ENCODE results near the gene HTR1B. TPM values are rescaled to one million over a fixed set of nuclear protein-coding genes. Genes with fewer than 3 reads are reported as not detected.
A peak's percentile ranks its signal among the peaks of the same experiment; 100 is the strongest.

The HTR1B gene
- total RNA-seq, 1 experiment from 2014 or later, result 2.7 TPM

DNA sequence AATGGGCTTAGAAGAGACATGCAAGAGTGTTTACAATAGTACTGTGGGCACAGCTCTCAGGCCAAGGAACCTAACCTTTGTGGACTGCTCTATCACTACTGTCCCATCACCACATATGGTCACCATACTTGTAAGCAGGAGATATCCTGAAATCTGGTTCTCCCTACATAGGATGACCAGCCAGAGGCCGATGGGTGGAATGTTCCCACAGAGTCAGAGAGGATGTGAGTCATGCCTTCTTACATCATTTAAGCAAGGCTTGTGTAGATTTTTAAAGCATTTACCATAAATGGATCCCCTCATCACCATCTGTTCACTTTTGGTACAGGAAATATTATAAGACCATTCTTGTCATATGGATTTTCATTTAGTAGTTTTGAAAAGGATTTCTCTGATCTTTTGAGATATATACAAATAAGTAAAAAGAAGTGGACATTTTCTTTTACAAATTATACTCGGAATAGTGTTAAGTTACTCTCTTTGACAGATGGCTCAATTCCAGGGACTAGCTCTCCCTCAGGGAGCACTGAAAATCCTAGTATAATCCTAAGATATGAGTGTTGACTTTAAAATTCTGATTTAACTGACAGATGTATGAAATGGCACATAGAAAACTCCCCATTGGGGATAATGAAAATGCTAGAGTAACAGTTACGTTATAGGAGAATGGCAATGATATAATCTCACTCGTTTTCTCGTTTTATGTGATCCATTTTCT, 6.6 kb downstream of the HTR1B start:
- DNase-seq (ENCODE audit: extremely low read depth, low read depth), result peak; percentile 83

DNA sequence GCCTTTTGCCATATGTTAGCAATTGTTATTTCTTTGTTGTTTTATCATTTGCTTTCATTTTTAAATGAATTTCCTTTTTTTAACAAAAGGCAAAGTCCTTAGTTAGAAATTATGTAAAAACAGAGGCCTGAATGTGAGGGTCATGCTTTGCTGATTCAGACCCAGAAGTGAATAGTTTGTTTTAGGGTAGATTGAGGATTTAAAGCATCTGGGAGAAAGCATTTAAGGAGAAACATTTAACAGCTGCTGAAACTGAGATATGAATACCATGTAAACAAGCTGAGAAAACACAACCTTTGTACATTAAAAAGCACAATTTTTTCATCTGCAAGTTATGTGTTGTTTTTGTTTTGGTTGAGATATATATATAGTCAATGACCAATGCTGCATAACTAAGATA, 8.0 kb downstream of the HTR1B start:
- no peak for DNase-seq (ENCODE audit: extremely low read depth, low read depth)

DNA sequence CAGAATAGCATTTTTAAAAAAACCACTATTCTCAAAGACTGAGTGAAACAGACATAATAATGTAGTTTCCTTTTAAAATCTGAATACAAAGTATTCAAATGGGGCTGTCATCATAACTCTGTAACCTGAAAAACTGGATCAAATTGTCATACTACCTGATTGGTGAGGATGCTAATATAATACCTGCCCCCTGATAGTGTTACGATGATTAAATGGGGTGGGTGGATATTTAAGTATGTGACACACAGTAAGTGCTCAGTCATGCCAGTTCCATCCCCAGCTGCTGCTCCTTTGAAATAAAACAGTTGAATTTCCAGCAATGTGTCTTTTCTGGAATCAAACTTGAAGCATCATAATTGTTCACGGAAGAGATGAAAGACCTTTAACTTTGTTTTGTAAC, 8.9 kb downstream of the HTR1B start:
- DNase-seq (ENCODE audit: extremely low read depth, low read depth), result no peak

DNA sequence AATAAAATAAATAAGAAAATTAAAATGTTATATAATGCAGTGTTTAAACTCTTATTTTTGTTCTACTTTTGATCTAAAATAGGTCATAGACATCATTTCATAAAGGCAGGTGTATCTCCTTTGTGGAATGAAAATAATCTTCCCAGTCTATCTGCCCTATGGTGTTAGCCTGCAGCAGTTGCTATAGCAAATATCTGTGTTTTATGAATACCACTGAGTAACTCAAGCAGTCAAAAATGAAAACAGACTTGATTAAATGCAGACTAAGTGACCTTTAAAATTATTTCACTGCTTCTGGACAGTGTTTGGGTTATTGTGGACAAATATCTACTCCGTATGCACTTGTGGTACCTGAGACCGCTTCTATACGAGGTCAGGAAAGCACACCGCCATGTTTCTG, 11.8 kb downstream of the HTR1B start:
- no peak for DNase-seq (ENCODE audit: extremely low read depth, low read depth)

DNA sequence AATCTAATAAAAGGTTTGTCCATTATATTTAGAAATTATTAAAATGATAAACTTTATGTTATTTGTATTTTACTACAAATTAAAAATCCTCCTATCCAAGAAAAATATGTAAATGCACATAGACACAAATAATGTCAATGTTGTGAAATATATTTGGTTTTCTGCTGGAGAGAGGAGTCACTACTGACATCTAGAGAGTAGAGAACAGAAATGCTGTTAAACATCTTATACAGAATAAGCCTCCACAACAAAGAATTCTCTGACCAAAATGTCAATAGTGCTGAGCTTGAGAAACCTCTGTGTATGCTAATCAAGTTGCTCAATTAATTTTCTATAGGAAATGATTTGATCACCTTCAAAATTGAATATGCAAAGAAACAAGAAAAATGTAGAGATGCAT, 12.4 kb downstream of the HTR1B start:
- no peak for DNase-seq (ENCODE audit: extremely low read depth, low read depth)

DNA sequence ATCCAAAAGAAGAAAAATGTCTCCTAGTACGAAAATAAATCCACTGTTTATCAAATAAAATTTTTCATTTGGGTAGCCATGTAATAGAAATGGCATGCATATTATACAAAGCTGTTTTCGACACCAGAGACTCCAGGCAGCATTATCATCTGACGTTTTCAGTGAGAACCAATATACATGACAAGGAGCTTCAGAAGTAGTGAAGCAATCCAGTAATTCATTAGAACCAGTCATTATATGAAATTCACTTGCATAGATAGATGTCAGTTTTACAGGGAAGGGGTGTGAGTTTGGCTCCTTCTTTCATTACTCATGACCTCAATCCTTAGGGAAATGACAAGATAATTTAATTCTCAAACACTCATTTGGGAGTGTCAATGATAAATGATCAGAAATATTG, 14.7 kb downstream of the HTR1B start:
- no peak for DNase-seq (ENCODE audit: extremely low read depth, low read depth)

DNA sequence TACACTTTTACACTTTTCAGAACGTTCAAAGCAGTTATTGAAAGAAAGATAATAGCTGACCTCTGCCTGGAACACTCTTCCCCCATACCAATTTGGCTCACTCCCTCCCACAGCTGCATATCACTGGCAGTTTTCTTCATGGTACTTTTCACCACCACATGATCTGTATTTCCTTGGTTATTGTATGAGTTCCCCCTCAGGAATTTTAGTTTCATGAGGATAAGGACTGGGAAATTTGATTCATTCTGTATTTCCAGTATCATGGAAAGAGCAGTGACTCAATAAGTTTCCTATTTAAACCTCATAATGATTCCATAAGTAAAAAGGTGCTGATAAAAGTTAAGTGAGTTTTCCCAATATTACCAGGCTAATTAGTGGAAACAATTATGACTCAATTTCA, 16.0 kb downstream of the HTR1B start:
- DNase-seq (ENCODE audit: extremely low read depth, low read depth), result no peak

DNA sequence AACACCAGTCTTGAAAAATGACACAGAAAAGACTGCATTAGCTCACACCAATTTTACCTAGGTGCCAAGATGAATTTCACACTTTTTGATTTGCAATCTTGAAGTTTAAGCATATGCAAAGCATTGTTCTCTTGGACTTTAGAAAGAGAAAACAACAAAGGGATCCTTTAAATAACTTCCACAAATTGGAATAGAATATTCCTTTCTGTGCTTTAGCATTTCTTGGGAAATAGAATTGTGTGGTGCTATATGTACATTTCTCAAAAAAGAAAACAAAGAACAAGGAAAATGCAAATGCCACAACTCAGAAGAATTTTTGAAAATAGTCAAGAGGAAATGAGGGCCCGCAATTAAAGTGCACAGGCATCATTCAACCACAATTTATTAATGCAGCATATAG, 17.0 kb downstream of the HTR1B start:
- DNase-seq (ENCODE audit: extremely low read depth, low read depth), result no peak

DNA sequence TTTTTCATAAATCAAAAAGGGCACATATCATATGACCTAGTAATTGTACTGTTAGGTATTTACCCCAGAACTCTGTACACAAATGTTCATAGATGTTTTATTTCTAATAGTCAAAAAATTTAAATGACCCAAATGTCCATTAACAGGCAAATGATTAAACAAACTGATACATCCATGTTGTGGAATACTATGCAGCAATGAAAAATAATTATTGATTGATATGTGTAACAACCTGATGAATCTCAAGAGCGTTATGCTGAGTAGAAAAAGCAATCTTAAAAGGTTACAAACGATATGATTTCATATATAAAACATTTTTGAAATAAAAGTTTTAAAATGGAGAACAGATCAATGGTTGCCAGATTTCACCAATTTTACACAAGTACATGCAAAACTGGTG, 18.1 kb downstream of the HTR1B start:
- no peak for DNase-seq (ENCODE audit: extremely low read depth, low read depth)

DNA sequence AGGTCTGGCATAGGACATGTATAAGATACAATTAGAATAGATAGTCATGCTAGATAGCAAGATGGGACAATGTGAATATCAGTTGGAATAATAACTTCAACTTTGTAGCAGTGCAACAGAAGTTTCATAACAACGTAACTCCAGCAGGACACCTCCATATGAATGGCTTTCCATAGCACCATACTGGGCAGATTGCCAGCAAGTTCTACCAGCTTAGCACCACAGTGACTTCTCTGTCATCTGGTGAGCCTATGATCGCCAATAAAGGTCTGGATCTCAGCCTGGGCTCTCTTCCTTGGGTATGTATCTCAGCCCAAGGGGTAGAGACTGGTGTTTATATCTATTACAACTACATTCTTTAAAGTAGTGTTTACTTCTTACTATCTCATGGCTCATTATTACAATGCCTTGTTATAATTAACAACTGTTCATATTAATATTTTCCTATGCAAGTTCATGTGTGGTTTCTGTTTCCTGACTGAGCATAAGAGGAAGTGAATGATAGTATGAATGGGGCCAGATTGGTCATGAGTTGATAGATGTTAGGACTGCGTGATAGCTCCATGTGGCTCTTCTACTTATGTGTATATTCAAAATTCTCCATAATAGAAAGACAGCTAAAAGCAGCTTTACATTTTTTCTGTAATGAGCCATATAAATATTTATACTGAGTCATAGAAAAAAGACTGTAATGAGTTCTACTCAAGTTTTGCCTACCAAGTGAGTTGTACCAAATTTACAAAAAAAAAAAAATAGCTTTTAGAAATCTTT, 22.9 kb downstream of the HTR1B start:
- no peak for DNase-seq (ENCODE audit: extremely low read depth, low read depth)

DNA sequence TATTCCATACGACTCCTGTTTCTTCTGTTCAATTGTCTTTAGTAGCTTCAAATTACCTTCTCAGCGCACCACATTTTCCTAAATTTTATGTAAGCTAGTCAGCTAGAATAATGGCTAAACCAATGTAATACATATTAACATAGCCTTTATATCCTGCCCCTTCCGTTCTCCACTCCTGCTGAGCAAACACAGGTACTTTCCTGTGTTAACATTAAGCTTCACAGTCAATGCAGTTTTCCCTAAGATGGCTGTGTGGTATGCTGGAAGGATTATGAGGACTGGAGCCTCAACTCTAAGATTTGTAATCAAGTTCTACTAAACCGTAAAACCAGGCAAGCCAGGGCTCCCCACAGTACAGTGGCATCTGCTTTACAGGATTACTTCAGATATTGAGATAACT, 29.4 kb downstream of the HTR1B start:
- DNase-seq (ENCODE audit: extremely low read depth, low read depth), result no peak

DNA sequence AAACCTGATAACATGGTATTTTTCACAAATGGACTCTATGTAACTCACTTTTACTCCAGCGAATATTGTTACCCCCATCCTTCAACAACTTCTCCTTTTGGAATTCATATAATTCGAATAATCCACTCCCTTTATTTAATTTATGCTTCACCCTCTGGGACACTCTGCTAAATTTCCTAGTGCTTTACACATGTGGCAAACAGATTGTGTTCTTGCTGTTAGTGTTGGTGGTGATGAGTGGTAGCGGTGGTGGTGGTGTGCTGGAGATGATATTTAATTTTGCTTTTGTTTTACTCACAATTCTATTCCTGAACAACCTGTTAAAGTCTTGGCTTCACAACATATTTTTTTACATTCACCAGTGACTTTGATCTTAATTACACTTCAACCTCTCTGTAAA, 32.8 kb downstream of the HTR1B start:
- DNase-seq (ENCODE audit: extremely low read depth, low read depth), result no peak

DNA sequence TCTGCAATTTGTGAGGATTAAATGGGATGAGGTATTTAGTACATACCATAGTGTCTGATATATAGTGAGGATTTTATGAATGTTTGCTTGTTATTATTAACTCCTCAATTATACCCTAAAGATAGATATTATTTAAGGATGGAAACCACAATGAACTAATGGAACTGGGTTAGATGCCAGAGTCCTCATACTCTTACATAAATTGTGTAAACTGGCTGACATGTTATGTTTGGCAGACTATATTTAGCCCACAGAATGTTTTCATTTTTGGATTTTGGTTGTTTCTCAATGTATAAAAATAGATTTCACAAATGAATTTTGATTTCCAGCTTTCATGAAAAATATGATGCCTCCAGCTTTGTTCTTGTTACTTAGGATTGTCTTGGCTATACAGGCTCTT, 37.6 kb downstream of the HTR1B start:
- no peak for DNase-seq (ENCODE audit: extremely low read depth, low read depth)

DNA sequence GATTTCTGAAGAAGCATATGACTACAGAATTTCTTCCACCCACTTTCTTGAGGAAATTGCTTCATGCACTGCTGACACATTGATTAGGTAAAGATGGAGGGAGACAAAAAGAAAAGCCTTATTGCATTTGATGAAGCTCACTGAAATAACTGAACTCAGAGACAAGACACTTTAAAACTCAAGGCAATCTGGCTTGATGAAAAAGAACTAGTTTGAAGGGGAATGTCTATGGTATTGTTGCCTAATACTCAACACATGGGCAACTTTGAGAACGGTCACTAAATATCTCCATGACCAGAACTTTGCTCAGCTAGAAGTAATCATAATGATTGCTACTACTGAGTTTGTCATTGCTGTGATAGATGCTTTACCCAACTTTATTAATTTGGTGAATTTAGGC, 38.1 kb downstream of the HTR1B start:
- no peak for DNase-seq (ENCODE audit: extremely low read depth, low read depth)

DNA sequence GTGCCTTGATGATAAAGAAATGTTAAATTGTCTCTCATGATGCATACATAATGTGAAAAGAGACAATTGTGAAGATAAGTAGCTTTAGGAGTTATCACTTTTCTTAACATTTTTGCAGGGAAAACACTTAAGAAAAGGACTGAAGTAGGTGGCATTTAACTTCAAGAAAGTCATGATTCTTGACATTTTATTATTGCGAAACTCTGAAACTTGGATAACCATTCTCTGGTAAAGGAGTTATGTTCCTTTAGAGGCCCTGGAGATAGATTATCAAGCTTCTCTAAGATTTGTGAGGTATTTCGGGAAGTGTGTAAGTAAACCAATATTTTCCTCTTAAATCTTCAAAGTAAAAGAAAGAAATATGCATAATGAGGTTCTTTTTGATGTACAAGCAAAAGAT, 38.5 kb downstream of the HTR1B start:
- no peak for DNase-seq (ENCODE audit: extremely low read depth, low read depth)

DNA sequence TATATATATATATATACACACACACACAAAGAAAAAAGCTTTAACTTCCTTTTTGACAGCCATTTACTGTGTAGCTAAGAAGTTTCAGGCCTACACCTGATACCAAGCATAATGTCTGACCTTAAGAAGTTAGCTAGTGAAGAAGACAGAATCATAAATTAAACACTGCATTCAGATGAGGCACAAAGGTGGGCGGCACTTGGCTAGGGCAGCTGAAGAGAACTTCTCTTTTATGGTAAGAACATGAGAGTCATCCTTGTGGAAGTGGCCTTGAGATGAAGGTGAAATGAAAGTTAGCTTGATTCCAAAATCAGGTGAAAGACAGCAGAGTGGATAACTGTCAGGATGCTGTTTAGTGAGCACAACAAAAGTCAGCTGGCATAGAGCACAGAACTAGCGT, 46.5 kb downstream of the HTR1B start:
- DNase-seq (ENCODE audit: extremely low read depth, low read depth), result no peak

DNA sequence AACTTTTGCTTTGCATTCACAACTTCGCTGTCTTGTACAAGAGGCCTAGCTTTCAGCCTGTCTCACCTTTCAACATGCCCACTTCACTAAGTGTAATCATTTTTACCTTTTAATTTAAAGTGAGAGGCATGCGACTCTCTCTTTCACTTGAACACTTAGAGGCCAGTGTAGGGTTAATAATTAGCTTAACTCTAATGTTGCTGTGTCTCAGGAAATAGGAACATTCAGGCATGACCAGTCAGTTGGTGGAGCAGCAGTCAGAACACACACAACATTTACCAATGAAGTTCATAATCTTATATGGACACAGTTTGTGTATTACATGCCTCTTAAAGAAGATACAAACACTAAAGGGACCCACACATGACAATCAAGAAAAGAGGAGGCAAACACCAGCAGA, 47.6 kb downstream of the HTR1B start:
- DNase-seq (ENCODE audit: extremely low read depth, low read depth), result no peak

Other genes with a start within 250 kb of the HTR1B start
- gene MEI4, start 189.5 kb upstream of the HTR1B start, total RNA-seq (2014; rRNA removed; shearing (Covaris generic)), result not detected in 2 replicates

Measured in NCI-H460 (cell line).